A673 (cell line): ENCODE measurements around the gene SLX4IP.

Experiments
- EZH2 ChIP-seq: fragments of 200-600 bp; sonication (generic); IDR thresholded peaks from 2 replicates; pipeline ENCODE4 v1.6.1; 2017; ENCODE audit warnings: borderline replicate concordance, low read depth, mild to moderate bottlenecking, mixed read lengths, antibody characterized with exemption, low read length; ENCODE audit not compliant: poor library complexity, severe bottlenecking
- TF ChIP-seq, protein P1 (sequence below): fragments of 300-800, 200-600 bp; sonication (generic); conservative IDR thresholded peaks from 2 replicates; pipeline ENCODE4 v1.5.1; 2017; ENCODE audit warnings: low read depth, mild to moderate bottlenecking, antibody characterized with exemption, low read length, moderate library complexity, mixed read lengths

- TF ChIP-seq EZH2, result no peak
- TF ChIP-seq, protein P1, sequence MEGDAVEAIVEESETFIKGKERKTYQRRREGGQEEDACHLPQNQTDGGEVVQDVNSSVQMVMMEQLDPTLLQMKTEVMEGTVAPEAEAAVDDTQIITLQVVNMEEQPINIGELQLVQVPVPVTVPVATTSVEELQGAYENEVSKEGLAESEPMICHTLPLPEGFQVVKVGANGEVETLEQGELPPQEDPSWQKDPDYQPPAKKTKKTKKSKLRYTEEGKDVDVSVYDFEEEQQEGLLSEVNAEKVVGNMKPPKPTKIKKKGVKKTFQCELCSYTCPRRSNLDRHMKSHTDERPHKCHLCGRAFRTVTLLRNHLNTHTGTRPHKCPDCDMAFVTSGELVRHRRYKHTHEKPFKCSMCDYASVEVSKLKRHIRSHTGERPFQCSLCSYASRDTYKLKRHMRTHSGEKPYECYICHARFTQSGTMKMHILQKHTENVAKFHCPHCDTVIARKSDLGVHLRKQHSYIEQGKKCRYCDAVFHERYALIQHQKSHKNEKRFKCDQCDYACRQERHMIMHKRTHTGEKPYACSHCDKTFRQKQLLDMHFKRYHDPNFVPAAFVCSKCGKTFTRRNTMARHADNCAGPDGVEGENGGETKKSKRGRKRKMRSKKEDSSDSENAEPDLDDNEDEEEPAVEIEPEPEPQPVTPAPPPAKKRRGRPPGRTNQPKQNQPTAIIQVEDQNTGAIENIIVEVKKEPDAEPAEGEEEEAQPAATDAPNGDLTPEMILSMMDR, result no peak
These were observed 130.3 kb downstream of the SLX4IP start for GRCh38 chr20:10565191-10565921.
